Naive B cell (primary cell): ENCODE results near the gene TMEM247. TPM values are rescaled to one million over a fixed set of nuclear protein-coding genes. Genes with fewer than 3 reads are reported as not detected.

Experiments
- polyA plus RNA-seq, 6 donors: library from polyadenylated mRNA; unstranded; fragments of 300-500 nt; fragmentation: Illumina TruSeq; gene quantifications; one replicate each; pipeline ENCODE4 v1.2.3, GENCODE V29; 2021; ENCODE audit warnings: low read depth in 6 of 6

TMEM247 gene
- polyA plus RNA-seq, 6 donors from 2014 or later, result not detected

Other genes starting within 250 kb of the TMEM247 start
- not detected for gene EPAS1, start 182.2 kb upstream of the TMEM247 start, polyA plus RNA-seq
- gene RHOQ, start 62.9 kb downstream of the TMEM247 start, polyA plus RNA-seq, result 10 to 100 TPM in 5 of 6 donors, 1 to 10 TPM in 1; 8.5 to 21.7 (median 13.9) TPM
- 10 to 100 TPM in 1 of 6 donors, 1 to 10 TPM in 4, under 1 TPM in 1; 0.82 to 10.8 (median 7.9) TPM for gene ATP6V1E2, start 63.0 kb downstream of the TMEM247 start, polyA plus RNA-seq
- 10 to 100 TPM; 17.0 to 36.1 (median 22.7) TPM for gene PIGF, start 137.5 kb downstream of the TMEM247 start, polyA plus RNA-seq
- 10 to 100 TPM in 4 of 6 donors, 1 to 10 TPM in 2; 4.5 to 13.5 (median 10.4) TPM for gene CRIPT, start 137.7 kb downstream of the TMEM247 start, polyA plus RNA-seq
- 10 to 100 TPM in 4 of 6 donors, 1 to 10 TPM in 2; 7.1 to 21.7 (median 13.3) TPM for gene SOCS5, start 219.7 kb downstream of the TMEM247 start, polyA plus RNA-seq